Breast epithelium (tissue), 4 donors: ENCODE data around the gene APCDD1. TPM values are rescaled to one million over a fixed set of nuclear protein-coding genes. Genes with fewer than 3 reads are reported as not detected.

Experiments used
- DNase-seq, 2 donors: peaks; one replicate each; pipeline ENCODE4 v3.0.0-alpha.2; 2019; ENCODE audit warnings: low spot score in 2 of 2
- H3K27ac ChIP-seq, 2 donors: fragments of 200-600 bp; sonication (generic) in 1 of 2; one replicate each; pipeline ENCODE4 v1.5.1; 2016 to 2019; ENCODE audit warnings: mild to moderate bottlenecking in 1 of 2
- H3K27me3 ChIP-seq, 2 donors: fragments of 200-600 bp; sonication (generic) in 1 of 2; one replicate each; pipeline versions ENCODE4 v1.5.1 to v1.6.0; 2017 to 2019; ENCODE audit warnings: control low read depth in 1 of 2, mild to moderate bottlenecking in 1 of 2
- H3K36me3 ChIP-seq: fragments of 200-600 bp; one replicate; pipeline ENCODE4 v1.5.1; 2019
- H3K4me1 ChIP-seq, 2 donors: fragments of 200-600 bp; sonication (generic); one replicate each; pipeline ENCODE4 v1.5.1; 2016 to 2019; ENCODE audit warnings: control low read depth in 1 of 2
- H3K4me3 ChIP-seq, 3 donors: fragments of 200-600 bp; sonication (generic); 1 replicate in 2 of 3; 2 replicates in 1 of 3; pipeline ENCODE4 v1.5.1; 2016 to 2019; ENCODE audit warnings: mild to moderate bottlenecking in 3 of 3, moderate library complexity in 2 of 3
- H3K9me3 ChIP-seq, 2 donors: fragments of 200-600 bp; sonication (generic) in 1 of 2; one replicate each; pipeline ENCODE4 v1.5.1; 2016 to 2019; ENCODE audit warnings: control low read depth in 1 of 2
- POLR2A ChIP-seq: fragments of 450-650 bp; IDR thresholded peaks from one replicate; pipeline ENCODE4 v1.6.1; 2016; ENCODE audit warnings: antibody characterized with exemption, mild to moderate bottlenecking, moderate library complexity
- POLR2AphosphoS5 ChIP-seq, 3 donors: sonication (generic); formaldehyde crosslinking; IDR thresholded peaks; one replicate each; pipeline ENCODE4 v1.6.1; 2017; ENCODE audit warnings: antibody characterized with exemption in 3 of 3
- intact Hi-C: fragments of 100-400 bp; cut with DNase I; formaldehyde crosslinking; loops from one replicate; pipeline ENCODE4 v1.15.1; 2023; ENCODE audit warnings: low total_unique reads
- total RNA-seq, 3 donors: library from RNA; depleted of rRNA; stranded (reverse); fragments of >200 nt; gene quantifications; one replicate each; pipeline ENCODE4 v1.1.0, GENCODE V29; 2016
- TF ChIP-seq, protein P1 (sequence below), 3 donors: fragments of 450-650 bp; IDR thresholded peaks; one replicate each; pipeline ENCODE4 v1.5.1; 2016 to 2017; ENCODE audit warnings: antibody characterized with exemption in 3 of 3, mild to moderate bottlenecking in 3 of 3, moderate library complexity in 3 of 3

APCDD1 gene
- total RNA-seq, 3 donors from 2014 or later: 34.1 to 275 (median 38.8) TPM

DNA sequence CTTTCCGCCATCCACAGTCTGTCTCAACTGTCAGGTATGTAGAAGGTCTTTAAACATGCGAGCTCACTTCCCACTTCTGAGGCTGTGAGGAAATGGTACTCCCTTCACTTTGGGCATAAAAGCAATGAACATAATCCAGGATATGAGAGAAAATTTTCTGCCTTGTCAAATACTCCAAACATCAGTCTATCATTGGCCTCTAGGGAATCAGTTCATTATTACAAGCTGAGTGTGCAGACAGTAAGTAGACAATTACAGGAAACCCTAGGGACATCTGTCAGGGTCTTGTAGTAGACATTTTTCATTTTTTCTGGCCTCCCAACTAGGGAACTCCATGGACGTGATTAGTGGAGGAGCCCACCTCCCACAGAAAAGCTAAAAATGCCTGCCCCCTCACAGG is 13.6 kb upstream of the APCDD1 start:
- intact Hi-C loops: no loop called here
- no peak for DNase-seq
- H3K4me1 ChIP-seq: no peaks in the 10 kb centered on the region
- H3K9me3 ChIP-seq: no peaks in the 10 kb centered on the region
- no peaks in the 10 kb centered on the region for H3K36me3 ChIP-seq
- TF ChIP-seq POLR2AphosphoS5 (IDR thresholded peaks at IDR 0.05): no peak
- TF ChIP-seq POLR2A: no peak
- TF ChIP-seq, protein P1, sequence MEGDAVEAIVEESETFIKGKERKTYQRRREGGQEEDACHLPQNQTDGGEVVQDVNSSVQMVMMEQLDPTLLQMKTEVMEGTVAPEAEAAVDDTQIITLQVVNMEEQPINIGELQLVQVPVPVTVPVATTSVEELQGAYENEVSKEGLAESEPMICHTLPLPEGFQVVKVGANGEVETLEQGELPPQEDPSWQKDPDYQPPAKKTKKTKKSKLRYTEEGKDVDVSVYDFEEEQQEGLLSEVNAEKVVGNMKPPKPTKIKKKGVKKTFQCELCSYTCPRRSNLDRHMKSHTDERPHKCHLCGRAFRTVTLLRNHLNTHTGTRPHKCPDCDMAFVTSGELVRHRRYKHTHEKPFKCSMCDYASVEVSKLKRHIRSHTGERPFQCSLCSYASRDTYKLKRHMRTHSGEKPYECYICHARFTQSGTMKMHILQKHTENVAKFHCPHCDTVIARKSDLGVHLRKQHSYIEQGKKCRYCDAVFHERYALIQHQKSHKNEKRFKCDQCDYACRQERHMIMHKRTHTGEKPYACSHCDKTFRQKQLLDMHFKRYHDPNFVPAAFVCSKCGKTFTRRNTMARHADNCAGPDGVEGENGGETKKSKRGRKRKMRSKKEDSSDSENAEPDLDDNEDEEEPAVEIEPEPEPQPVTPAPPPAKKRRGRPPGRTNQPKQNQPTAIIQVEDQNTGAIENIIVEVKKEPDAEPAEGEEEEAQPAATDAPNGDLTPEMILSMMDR (IDR thresholded peaks at IDR 0.05): no peak
- no peak overlapping the region for H3K4me3 ChIP-seq
- H3K27me3 ChIP-seq: no peaks in the 10 kb centered on the region
- no peak overlapping the region for H3K27ac ChIP-seq

DNA sequence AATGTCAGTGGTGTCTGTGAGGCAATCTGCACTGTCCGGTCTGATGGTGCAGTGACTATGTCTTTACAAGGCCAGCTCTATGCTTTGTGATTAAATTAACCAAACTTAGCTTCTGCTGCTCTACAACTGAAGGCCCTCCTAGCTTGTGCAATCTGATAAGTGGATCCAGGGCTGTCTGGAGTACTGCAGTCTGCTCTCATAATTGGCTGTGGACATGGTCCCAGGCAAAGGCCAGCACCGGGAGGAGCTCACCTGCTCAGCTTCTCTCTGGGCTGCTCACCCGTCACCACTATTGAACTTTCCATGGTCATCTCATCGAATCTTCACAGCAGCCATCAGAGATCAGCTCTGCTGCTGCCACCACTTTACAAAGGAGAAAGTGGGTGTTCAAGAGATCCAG is 13.0 kb upstream of the APCDD1 start:
- no peak for TF ChIP-seq POLR2AphosphoS5 (IDR thresholded peaks at IDR 0.05)
- TF ChIP-seq POLR2A: no peak
- TF ChIP-seq, protein P1 (IDR thresholded peaks at IDR 0.05): no peak
- Histone ChIP-seq H3K27ac (no peak overlapping the region), H3K4me1 (no peaks in the 10 kb centered on the region), H3K4me3 (no peak overlapping the region), H3K9me3 (no peaks in the 10 kb centered on the region), H3K27me3 (no peaks in the 10 kb centered on the region), H3K36me3 (no peaks in the 10 kb centered on the region)
- intact Hi-C loops: no loop called here
- DNase-seq: no peak

DNA sequence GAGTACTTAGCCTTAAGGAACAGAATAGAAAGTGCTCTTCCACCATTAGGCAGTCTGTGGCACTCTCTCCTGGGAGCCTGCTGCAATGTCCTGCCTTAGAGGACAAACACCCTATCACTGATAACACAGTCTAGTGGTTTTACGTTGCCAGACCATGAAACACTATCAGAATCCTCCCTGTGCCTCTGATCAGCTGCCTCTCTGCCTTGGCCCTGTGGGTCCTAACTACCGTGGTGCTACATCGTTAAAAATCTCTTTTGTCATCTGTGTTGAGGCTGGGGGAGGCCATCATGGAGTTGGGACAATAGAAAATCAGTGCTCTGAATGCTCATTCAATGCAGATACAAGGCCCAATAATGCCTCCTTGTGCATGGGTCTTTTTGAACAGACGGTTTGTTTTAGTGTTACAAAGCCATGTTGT is 11.9 kb upstream of the APCDD1 start:
- no peak overlapping the region for H3K4me3 ChIP-seq
- intact Hi-C loops: no loop called here
- DNase-seq: no peak
- no peak for TF ChIP-seq POLR2AphosphoS5 (IDR thresholded peaks at IDR 0.05)
- no peak for TF ChIP-seq POLR2A
- TF ChIP-seq, protein P1 (IDR thresholded peaks at IDR 0.05): no peak
- H3K27me3 ChIP-seq: no peaks in the 10 kb centered on the region
- no peaks in the 10 kb centered on the region for H3K4me1 ChIP-seq
- H3K36me3 ChIP-seq: no peaks in the 10 kb centered on the region
- no peak overlapping the region for H3K27ac ChIP-seq
- no peaks in the 10 kb centered on the region for H3K9me3 ChIP-seq

DNA sequence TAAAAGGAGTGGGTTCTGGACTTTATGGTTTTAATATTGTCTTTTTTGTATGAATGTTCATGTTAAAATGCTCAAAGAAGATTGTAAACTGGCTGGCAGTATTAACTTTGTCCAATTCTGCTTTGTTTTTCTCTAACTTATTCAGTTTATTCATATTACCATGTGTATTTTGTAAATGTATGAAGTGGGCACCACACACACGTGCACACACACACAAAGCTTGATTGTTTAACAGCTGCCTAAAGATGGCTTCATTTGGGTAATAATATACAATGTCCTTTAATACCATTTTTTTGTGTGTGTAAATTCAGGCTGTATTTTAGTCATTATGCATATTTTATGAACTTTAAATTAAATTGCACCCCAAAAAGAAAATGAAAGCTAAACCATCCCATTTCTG is 11.4 kb upstream of the APCDD1 start:
- intact Hi-C loops: no loop called here
- DNase-seq: no peak
- Histone ChIP-seq H3K27me3 (no peaks in the 10 kb centered on the region), H3K27ac (no peak overlapping the region), H3K9me3 (no peaks in the 10 kb centered on the region), H3K4me1 (no peaks in the 10 kb centered on the region), H3K36me3 (no peaks in the 10 kb centered on the region), H3K4me3 (no peak overlapping the region)
- TF ChIP-seq, protein P1 (IDR thresholded peaks at IDR 0.05): no peak
- TF ChIP-seq POLR2A (no peak), POLR2AphosphoS5 (IDR thresholded peaks at IDR 0.05) (no peak)

DNA sequence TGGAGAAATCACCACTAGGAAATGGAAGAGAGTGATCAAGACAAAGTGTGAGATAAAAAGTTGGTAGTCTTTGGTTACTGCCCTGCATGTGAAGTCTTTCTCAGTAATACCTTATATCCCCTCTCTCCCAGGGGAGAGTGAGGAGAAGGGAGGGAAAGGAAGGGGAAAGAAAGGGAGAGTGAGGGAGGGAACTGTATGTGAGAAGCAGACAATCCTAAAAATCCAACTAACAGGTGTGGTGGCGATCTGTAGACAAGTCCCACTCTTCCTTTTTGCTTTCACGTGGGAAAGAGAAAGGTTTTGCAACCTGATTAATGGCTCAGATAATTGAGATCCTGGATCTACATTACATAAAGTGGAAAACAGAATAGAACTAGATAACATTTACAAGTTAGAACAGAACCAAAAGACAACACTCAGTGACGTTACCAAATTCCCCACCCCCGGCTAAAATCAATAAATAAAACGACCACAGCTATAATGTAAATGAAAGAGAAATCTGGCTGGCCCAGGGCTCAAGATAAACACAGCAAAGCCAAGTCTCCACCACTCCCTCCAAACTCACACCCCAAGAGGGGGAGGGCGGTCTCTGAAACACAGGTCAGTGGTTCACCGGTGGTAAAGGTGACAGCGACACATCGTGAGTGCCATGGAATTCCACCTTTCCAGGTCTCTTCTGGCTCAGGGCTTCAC is 10.0 kb upstream of the APCDD1 start:
- H3K4me1 ChIP-seq: no peaks in the 10 kb centered on the region
- H3K9me3 ChIP-seq: no peaks in the 10 kb centered on the region
- H3K27me3 ChIP-seq: no peaks in the 10 kb centered on the region
- no peak overlapping the region for H3K4me3 ChIP-seq
- no peaks in the 10 kb centered on the region for H3K36me3 ChIP-seq
- TF ChIP-seq, protein P1 (IDR thresholded peaks at IDR 0.05): no peak
- TF ChIP-seq POLR2A (no peak), POLR2AphosphoS5 (IDR thresholded peaks at IDR 0.05) (no peak)
- no peak overlapping the region for H3K27ac ChIP-seq
- intact Hi-C loops: no loop called here
- DNase-seq: no peak
